ENCODE measurements around the gene INAFM1.
"Not testable (repeated sequence)": the region's sequence is repeated elsewhere in the genome, so short reads cannot be mapped to it uniquely, and the experiment has no call there.

INAFM1 gene

GRCh38 chr19:47240996-47241918 is 33.4 kb upstream of the INAFM1 start:
- ChIA-PET CTCF (interaction anchor here (0.6 to 0.7 kb wide), 3 partner anchors 99 to 537 kb away, joined by 3 to 4 read pairs (median 3); no protein-coding TSS in a partner anchor), POLR2A (ENCODE audit: low non-redundant PET) (interaction anchor here (1.0 kb wide), 1 partner anchor 35 kb away, joined by 4 read pairs; no protein-coding TSS in a partner anchor)
- peak; percentile 95 for DNase-seq (ENCODE audit: low spot score)
- TF ChIP-seq CTCF (conservative IDR thresholded peaks at IDR 0.05; ENCODE audit: low read depth), result no peak
- H3K27ac ChIP-seq, result peak overlapping the region; percentile 64

GRCh38 chr19:47241919-47242577 is 32.6 kb upstream of the INAFM1 start:
- peak overlapping the region; percentile 83 for H3K27ac ChIP-seq
- no peak for TF ChIP-seq CTCF (conservative IDR thresholded peaks at IDR 0.05; ENCODE audit: low read depth)
- ChIA-PET CTCF (no interaction called here), POLR2A (ENCODE audit: low non-redundant PET) (interaction anchor here (1.0 to 1.1 kb wide), 2 partner anchors 10 to 36 kb away, joined by 3 to 4 read pairs; no protein-coding TSS in a partner anchor)
- DNase-seq (ENCODE audit: low spot score), result no peak

GRCh38 chr19:47243364-47243775 is 31.3 kb upstream of the INAFM1 start:
- peak overlapping the region; percentile 83 for H3K27ac ChIP-seq
- no peak for DNase-seq (ENCODE audit: low spot score)
- TF ChIP-seq CTCF (conservative IDR thresholded peaks at IDR 0.05; ENCODE audit: low read depth), result no peak
- ChIA-PET POLR2A (ENCODE audit: low non-redundant PET) (interaction anchor here (0.7 to 1.1 kb wide), 3 partner anchors 11 to 204 kb away, joined by 3 to 8 read pairs (median 3); no protein-coding TSS in a partner anchor), CTCF (interaction anchor here (5.1 kb wide), 1 partner anchor 32 kb away, joined by 77 read pairs; no protein-coding TSS in a partner anchor)

- peak; percentile 86 for DNase-seq (ENCODE audit: low spot score)
- H3K27ac ChIP-seq, result peak overlapping the region; percentile 83
- POLR2A ChIA-PET (ENCODE audit: low non-redundant PET), result interaction anchor here (0.6 to 1.5 kb wide), 9 partner anchors 18 to 404 kb away, joined by 3 to 11 read pairs (median 6); no protein-coding TSS in a partner anchor
Measured at GRCh38 chr19:47243776-47244547, 30.7 kb upstream of the INAFM1 start.

GRCh38 chr19:47247308-47247990 is 27.2 kb upstream of the INAFM1 start:
- ChIA-PET CTCF (interaction anchor here (0.6 to 5.1 kb wide), 23 partner anchors 9 to 636 kb away, joined by 3 to 77 read pairs (median 3); partner anchors contain the start of gene CCDC9), POLR2A (ENCODE audit: low non-redundant PET) (interaction anchor here (0.6 kb wide), 1 partner anchor 85 kb away, joined by 5 read pairs; no protein-coding TSS in a partner anchor)
- peak overlapping the region; percentile 52 for H3K27ac ChIP-seq
- peak; percentile 94 for TF ChIP-seq CTCF (conservative IDR thresholded peaks at IDR 0.05; ENCODE audit: low read depth)
- no peak for DNase-seq (ENCODE audit: low spot score)

More at GRCh38 chr19:47243776-47244547, 30.7 kb upstream of the INAFM1 start:
- peak; percentile 98 for TF ChIP-seq CTCF (conservative IDR thresholded peaks at IDR 0.05; ENCODE audit: low read depth)
- CTCF ChIA-PET, result interaction anchor here (0.6 to 5.1 kb wide), 12 partner anchors 9 to 223 kb away, joined by 3 to 77 read pairs (median 4); partner anchors contain the start of genes CCDC9 and DHX34

GRCh38 chr19:47253016-47253415 is 21.7 kb upstream of the INAFM1 start:
- H3K27ac ChIP-seq, result peak overlapping the region; percentile 90
- DNase-seq (ENCODE audit: low spot score); POLR2A ChIA-PET (ENCODE audit: low non-redundant PET): not testable (repeated sequence)
- CTCF ChIA-PET, result interaction anchor here (0.7 to 1.2 kb wide), 3 partner anchors 8 to 247 kb away, joined by 3 to 4 read pairs (median 4); no protein-coding TSS in a partner anchor

All from RWPE1 (cell line).